ENCODE measurements around the gene RAD51B.

GRCh38 chr14:68050177-68050576 lies 230.6 kb downstream of the RAD51B start:
- TF ChIP-seq POLR2A (IDR thresholded peaks at IDR 0.05) = no peak
- no peak for TF ChIP-seq CTCF (IDR thresholded peaks at IDR 0.05)
